ENCODE measurements around the gene PRADC1.
A peak's percentile ranks its signal among the peaks of the same experiment; 100 is the strongest.

Gene PRADC1

GRCh38 chr2:73258913-73259215, 25.8 kb upstream of the PRADC1 start:
- DNase-seq (no peak), ATAC-seq (no peak)

- no peak for ATAC-seq
- no peak for DNase-seq
These were observed 25.3 kb upstream of the PRADC1 start for GRCh38 chr2:73258186-73258912.

GRCh38 chr2:73257425-73258125, 24.5 kb upstream of the PRADC1 start:
- ATAC-seq (no peak), DNase-seq (no peak)

- ATAC-seq: no peak
- DNase-seq: no peak
These were observed 24.0 kb upstream of the PRADC1 start for GRCh38 chr2:73257021-73257420.

- ATAC-seq: no peak
- no peak for DNase-seq
These were observed 23.5 kb upstream of the PRADC1 start for GRCh38 chr2:73256618-73256922.

GRCh38 chr2:73255907-73256617, 23.0 kb upstream of the PRADC1 start:
- DNase-seq (no peak), ATAC-seq (no peak)

- DNase-seq (no peak), ATAC-seq (peak; percentile 29)
These were observed 22.1 kb upstream of the PRADC1 start for GRCh38 chr2:73255007-73255644.

- no peak for ATAC-seq
- DNase-seq: no peak
These were observed 21.4 kb upstream of the PRADC1 start for GRCh38 chr2:73254343-73255006.

- DNase-seq (no peak), ATAC-seq (peak; percentile 19)
These were observed 20.9 kb upstream of the PRADC1 start for GRCh38 chr2:73253901-73254300.

- ATAC-seq (no peak), DNase-seq (no peak)
These were observed 20.4 kb upstream of the PRADC1 start for GRCh38 chr2:73253400-73253799.

- no peak for ATAC-seq
These were observed 19.4 kb upstream of the PRADC1 start for GRCh38 chr2:73252238-73253027.

GRCh38 chr2:73250872-73251846, 18.1 kb upstream of the PRADC1 start:
- DNase-seq: no peak
- no peak for ATAC-seq

More at GRCh38 chr2:73252238-73253027, 19.4 kb upstream of the PRADC1 start:
- DNase-seq: no peak

- DNase-seq (no peak), ATAC-seq (no peak)
These were observed 16.6 kb upstream of the PRADC1 start for GRCh38 chr2:73249636-73250035.

- DNase-seq (no peak), ATAC-seq (no peak)
These were observed 13.8 kb upstream of the PRADC1 start for GRCh38 chr2:73246850-73247249.

- DNase-seq (no peak), ATAC-seq (no peak)
These were observed 11.5 kb upstream of the PRADC1 start for GRCh38 chr2:73244580-73244979.

- ATAC-seq: no peak
- DNase-seq: no peak
These were observed 11.0 kb upstream of the PRADC1 start for GRCh38 chr2:73243884-73244570.

GRCh38 chr2:73239776-73240175, 6.7 kb upstream of the PRADC1 start:
- ATAC-seq: no peak
- no peak for DNase-seq

GRCh38 chr2:73238976-73239375, 5.9 kb upstream of the PRADC1 start:
- ATAC-seq: no peak

GRCh38 chr2:73238149-73238548, 5.1 kb upstream of the PRADC1 start:
- DNase-seq: no peak
- ATAC-seq: no peak

More at GRCh38 chr2:73238976-73239375, 5.9 kb upstream of the PRADC1 start:
- DNase-seq: no peak

- DNase-seq: no peak
- ATAC-seq: no peak
These were observed 4.1 kb upstream of the PRADC1 start for GRCh38 chr2:73237168-73237567.

All from stimulated activated naive CD8-positive, alpha-beta T cell treated with anti-CD3 and anti-CD28 coated beads, Interleukin-15, Interleukin-2, amounts not matched to agents 100 U/mL and 50 U/mL, for 24 hours (primary cell).